ENCODE data around the gene TFF1.
"Not testable (repeated sequence)": the region's sequence is repeated elsewhere in the genome, so short reads cannot be mapped to it uniquely, and the experiment has no call there.

Gene TFF1

DNA sequence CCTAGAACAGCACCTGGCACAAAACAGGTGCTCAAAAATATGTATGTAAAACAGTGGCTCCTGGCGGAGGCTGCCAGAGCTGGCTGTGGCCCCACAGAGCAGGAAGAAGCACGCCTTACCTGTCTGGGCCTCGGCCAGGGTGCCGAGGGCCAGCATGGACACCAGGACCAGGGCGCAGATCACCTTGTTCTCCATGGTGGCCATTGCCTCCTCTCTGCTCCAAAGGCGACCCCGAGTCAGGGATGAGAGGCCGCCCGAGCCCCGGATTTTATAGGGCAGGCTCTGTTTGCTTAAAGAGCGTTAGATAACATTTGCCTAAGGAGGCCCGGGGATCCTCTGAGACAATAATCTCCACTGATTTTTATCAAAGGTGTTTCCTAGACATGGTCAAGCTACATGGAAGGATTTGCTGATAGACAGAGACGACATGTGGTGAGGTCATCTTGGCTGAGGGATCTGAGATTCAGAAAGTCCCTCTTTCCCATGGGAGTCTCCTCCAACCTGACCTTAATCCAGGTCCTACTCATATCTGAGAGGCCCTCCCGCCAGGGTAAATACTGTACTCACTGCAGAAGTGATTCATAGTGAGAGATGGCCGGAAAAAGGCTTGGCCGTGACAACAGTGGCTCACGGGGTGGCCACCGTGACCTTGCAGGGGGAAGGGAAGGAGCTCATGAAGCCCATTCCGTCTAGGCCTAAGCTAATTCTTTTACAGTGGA is at the start of gene TFF1:
TFF1 (minus strand) TSS at position 244 of the 719 bp plus-strand sequence; CDS start at position 204, 40 bp downstream.
- DNase-seq (ENCODE audit: low spot score) = no peak

GRCh38 chr21:42414928-42415769 is 48.8 kb upstream of the TFF1 start:
- peak; percentile 69 for DNase-seq (ENCODE audit: low spot score)

GRCh38 chr21:42414553-42414927 is 48.2 kb upstream of the TFF1 start:
- no peak for DNase-seq (ENCODE audit: low spot score)

DNA sequence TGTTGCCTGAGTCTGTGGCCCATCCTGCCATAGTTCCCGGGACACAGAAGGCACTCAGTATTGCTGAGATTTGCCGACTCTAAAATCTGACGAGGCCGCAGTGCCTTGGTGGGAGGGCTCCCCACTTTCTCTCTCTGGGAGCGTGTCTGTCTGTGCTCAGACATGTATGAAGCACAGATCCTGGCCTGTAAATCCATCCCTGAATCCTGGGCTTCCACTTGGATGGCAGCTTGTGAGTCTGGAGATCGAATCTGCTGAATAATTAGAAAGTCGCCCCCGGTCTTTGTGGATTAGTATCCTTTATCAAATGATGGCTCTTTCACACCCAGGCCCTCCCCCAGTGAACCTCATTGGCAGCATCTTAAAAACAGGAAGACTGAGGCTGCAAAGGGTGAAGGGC is 47.7 kb upstream of the TFF1 start:
- no peak for DNase-seq (ENCODE audit: low spot score)

- DNase-seq (ENCODE audit: low spot score) = no peak
Measured at GRCh38 chr21:42413500-42413899, 47.2 kb upstream of the TFF1 start.

DNA sequence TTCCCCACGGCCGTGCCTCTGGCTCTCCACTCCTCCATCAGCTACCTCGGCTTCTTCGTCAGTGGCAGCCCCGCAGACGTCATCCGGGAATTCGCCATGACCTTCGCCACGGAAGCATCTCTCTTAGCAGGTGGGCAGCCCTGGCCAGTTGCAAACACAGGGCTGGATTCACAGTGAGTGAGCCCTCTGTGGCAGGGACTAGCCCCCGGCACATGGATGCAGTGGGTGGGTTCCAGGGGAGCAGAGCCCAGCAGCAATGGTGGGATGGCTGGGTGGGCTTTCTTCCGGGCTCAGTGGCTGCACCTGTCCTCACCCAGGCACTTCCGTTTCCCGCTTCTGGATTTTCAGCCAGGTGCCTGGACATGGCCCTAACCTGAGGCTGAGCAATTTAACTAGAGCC is 46.8 kb upstream of the TFF1 start:
- DNase-seq (ENCODE audit: low spot score) = no peak

GRCh38 chr21:42412636-42412933 is 46.2 kb upstream of the TFF1 start:
- no peak for DNase-seq (ENCODE audit: low spot score)

DNA sequence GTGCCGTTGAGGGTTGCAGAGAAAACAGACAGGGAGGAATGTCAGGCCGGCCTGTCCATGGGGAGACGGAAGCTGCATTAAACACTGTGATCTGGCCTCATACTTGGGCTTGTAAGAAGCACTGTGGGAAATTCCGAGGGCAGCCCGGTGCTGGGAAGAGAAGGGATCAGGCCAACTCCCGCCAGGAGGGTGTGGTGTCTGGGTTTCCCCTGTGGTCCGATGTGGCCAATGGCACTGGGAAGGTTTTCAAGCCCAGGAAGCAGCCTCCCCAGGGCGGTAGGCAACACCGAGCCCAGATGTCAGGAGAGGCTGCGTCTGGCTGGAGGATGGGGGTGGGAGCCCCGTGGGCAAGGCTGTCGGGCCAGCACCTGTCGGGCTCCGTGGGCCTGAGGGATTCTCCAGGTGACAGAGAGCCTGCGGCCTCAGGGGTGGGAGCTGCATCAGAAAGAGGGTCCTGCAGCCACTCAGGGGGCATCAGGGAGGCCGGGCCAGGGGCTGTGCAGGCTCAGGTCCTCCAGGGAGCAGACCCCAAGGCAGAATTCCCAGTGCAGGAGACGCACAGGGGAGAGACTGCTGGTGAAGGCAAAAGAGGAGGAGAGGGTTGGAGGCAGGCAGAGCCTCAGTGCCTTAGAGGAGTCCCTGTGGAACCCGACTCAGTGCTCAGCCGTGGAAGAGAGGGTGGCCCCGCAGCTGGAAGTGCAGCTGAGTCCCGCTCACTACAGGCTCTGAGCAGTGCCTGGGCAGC is 45.7 kb upstream of the TFF1 start:
- no peak for DNase-seq (ENCODE audit: low spot score)

GRCh38 chr21:42411197-42411869 is 45.0 kb upstream of the TFF1 start:
- DNase-seq (ENCODE audit: low spot score) = no peak

- no peak for DNase-seq (ENCODE audit: low spot score)
Measured at GRCh38 chr21:42409366-42409765, 43.0 kb upstream of the TFF1 start.

DNA sequence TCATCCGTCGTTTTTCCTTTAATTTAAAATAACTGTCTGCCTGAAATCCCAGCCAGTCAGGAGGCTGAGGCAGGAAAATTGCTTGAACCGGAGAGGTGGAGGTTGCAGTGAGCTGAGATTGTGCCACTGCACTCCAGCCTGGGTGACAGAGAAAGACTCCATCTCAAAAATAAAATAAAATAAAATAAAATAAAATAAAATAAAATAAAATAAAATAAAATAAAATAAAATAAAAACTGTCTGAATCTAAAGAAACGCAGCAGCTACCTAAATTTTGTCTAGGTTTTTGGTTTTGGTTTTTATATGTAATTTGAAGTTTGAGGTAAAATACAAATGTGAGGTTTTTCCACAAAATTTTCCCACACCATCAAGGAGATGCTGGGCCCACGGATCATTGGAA is 42.4 kb upstream of the TFF1 start:
- not testable (repeated sequence) for DNase-seq (ENCODE audit: low spot score)

DNA sequence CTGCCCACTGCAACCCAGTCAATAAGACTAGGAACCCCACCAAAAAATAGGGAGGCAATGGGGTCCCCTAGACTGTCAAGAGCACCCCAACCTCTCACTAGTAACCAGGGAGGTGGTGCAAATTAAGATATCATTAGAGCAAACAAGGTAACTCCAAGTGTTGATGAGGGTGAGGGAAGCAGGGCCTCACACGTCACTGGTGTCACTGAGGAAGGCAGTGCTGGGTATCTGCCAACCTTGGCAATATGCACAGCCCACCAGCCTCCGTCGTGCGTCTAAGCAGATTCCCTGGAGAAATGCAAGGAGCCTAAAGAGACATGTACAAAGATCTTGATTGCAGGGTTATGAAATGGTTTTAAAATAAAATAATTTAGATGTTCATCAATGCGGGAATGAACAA is 41.1 kb upstream of the TFF1 start:
- DNase-seq (ENCODE audit: low spot score) = no peak

- no peak for DNase-seq (ENCODE audit: low spot score)
Measured at GRCh38 chr21:42406866-42407265, 40.5 kb upstream of the TFF1 start.

DNA sequence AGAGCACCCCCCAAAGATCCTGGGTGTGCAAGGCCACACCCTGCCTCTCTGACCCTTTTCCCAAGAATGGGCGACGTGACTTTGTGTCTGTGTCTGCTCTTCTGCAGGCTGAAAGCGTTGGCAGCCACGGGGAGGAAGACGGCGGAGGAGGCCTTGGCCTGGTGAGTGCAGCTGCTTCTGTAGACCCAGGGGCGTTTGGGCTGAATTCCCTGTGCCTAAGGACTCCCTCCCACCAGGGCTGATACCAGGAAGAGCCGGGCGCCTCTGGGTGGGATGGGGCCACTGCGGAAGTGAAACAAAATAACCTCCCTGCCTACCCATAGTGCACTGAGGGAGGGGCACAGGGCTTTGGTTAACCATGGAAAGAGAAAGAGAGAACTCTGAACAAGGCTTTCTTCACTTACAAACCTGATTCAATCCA is 39.9 kb upstream of the TFF1 start:
- DNase-seq (ENCODE audit: low spot score) = no peak

GRCh38 chr21:42405064-42406013 is 39.0 kb upstream of the TFF1 start:
- no peak for DNase-seq (ENCODE audit: low spot score)

- DNase-seq (ENCODE audit: low spot score) = no peak
Measured at GRCh38 chr21:42404539-42404938, 38.2 kb upstream of the TFF1 start.

DNA sequence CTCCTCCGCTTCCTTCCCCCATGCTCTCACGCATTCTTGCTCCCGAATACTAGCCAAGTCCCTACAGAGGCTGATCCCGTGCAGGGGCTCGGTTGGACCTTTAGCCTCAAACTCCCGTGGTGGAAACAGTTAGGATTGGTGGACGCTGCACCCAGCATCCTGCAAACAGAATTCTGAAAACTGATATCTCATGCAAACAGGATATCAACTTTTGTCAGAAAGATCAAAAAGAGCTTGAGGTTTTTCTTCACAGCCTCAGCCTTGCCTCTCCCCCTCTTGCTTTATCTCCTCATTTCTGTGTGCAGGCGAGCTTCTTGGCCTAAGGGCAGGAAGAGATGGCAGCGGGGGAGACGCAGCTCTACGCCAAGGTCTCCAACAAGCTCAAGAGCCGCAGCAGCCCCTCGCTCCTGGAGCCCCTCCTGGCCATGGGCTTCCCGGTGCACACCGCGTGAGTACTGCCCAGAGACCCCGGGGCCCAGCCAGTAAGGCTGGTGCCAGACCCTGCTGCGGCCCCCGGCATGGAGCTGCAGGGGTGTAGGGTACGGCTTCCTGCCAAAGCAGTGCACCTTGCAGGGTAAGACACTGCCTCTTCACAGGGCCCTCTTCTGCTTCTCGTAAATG is 37.4 kb upstream of the TFF1 start, which contains the start of gene UBASH3A:
UBASH3A (plus strand) TSS at position 292 of the 621 bp plus-strand sequence; CDS start at position 336, 44 bp downstream.
- DNase-seq (ENCODE audit: low spot score) = no peak

GRCh38 chr21:42401820-42402251 is 35.5 kb upstream of the TFF1 start:
- DNase-seq (ENCODE audit: low spot score) = no peak

DNA sequence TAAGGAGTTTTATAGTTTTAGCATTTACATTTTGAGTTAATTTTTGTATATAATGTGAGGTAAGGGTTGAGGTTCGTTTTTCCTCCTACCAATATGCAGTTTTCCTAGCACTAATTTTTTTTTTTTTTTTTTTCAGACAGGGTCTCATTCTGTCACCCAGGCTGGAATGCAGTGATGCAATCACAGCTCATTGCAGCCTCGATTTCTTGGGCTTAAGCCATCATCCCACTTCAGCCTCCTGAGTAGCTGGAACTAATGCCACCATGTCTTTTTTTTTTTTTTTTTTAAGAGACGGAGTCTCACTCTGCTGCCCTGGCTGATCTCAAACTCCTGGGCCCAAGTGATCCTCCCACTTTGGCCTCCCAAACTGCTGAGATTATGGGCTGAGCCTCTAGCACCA is 34.8 kb upstream of the TFF1 start:
- no peak for DNase-seq (ENCODE audit: low spot score)

GRCh38 chr21:42400525-42400924 is 34.2 kb upstream of the TFF1 start:
- DNase-seq (ENCODE audit: low spot score) = no peak

Measured in germinal center (tissue), 1 donor.